GM13976 (cell line): ENCODE results near the gene FGF3.

Source experiments
- DNase-seq: peaks from one replicate; pipeline ENCODE4 v3.0.0; 2012; ENCODE audit warnings: low spot score
- CTCF ChIP-seq: IDR thresholded peaks from 2 replicates; pipeline ENCODE4 v1.5.1; 2012; ENCODE audit warnings: borderline replicate concordance, mild to moderate bottlenecking; ENCODE audit not compliant: insufficient read depth; ENCODE audit errors: extremely low read depth, missing control alignments, control extremely low read depth
- in situ Hi-C: fragments of 300-500 bp; cut with MboI; formaldehyde crosslinking; loops from one replicate; pipeline ENCODE4 v1.12.0; 2022; ENCODE audit warnings: low sequenced_read_pairs, mixed read lengths, inconsistent platforms; ENCODE audit not compliant: unreplicated experiment

FGF3 gene

DNA sequence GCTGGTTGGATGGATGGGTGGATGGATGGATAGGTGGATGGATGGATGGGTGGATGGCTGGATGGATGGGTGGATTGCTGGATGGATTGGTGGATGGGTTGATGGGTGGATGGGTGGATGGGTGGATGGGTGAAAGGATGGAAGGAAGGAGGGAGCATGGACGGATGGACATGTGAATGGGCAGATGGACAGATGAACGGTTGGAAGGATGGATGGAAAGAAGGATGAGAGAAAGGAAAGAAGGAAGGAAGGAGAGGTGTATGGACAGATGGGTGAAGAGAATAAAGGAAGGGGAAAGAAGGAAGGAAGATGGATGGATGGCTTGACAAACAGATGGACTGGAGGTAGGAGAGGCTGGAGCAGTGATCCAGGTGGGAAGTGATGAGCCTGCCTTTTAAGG lies 5.4 kb downstream of the FGF3 start:
- no peak for TF ChIP-seq CTCF
- in situ Hi-C loops: no loop called here
- no peak for DNase-seq

- in situ Hi-C loops: no loop called here
- no peak for TF ChIP-seq CTCF
Observed at GRCh38 chr11:69812946-69813345, 6.3 kb downstream of the FGF3 start.

DNA sequence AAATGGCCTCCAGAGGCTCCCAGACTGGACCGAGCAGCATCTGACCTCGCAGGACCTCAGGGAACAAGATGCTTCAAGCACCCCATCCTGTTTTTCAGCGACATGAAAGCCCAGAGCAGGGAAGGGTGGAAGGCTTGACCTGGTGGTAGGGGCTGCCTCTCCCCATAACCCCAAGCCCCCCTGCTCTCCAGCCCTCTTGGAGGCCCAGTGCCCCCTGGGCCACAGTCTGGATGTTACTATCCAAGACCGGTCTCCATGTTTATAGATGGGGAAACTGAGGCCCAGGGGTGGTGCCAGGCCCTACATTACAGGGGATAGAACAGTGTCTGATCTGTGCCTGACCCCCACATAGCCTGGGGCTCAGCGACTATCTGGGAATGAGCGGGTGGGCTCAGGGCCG lies 7.0 kb downstream of the FGF3 start:
- DNase-seq: no peak
- in situ Hi-C loops: no loop called here
- no peak for TF ChIP-seq CTCF

More at GRCh38 chr11:69812946-69813345, 6.3 kb downstream of the FGF3 start:
- no peak for DNase-seq

DNA sequence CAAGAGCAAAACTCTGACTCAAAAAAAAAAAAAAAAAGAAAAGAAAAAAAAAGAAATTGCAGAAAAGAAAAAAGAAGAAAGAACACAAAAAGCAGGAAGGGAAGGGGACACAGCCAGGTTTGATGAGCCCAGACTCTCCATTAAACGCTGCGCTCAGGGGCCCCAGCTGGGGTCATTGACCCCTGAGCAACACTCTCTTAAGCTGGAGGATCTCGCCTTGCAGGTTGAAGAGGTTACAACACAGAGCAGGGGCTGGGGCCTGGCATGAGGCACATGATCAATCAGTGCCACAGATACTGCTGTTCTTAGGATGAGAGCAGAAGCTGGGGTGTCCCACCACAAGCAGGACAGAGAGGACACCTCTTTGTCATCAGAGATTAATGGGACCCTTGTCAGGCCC lies 7.8 kb downstream of the FGF3 start:
- no peak for DNase-seq
- TF ChIP-seq CTCF: no peak
- in situ Hi-C loops: no loop called here

DNA sequence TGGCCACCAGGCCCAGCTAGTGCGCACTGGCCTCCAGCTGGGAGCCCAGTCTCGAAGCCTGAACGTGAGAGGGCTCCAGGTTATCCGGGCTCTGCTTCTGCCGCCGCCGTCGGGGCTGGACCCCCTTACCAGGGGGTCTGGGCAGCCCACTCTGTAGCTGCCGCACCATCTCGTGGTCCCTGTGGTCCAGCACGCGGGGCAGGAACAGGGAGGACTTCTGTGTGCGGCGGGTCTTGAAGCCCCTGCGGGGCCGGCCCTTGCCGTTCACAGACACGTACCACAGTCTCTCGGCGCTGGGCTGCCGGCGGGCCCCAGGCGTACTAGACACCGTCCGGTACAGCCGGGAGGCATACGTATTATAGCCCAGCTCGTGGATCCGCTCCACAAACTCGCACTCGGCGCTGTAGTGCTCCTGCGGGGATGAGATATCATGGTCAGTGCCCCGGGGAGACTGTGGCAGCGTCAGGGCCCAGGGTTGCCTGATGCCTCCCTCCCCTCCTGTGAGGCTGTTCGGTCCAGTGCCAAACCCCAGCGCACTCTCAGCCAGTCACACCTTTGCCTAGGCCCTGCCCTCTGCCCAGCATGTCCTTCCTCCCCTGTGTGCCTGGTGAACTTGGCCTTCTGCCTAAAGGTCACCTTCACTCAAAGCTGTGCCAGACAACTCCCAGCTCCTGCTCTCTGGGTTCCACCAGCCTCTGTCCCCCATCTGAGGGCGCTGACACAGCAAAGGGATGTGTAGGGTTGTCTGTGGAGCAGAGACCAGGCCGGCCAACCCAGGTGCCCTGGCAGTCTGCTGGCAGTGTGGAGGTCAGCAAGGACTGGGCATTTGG lies 8.7 kb downstream of the FGF3 start:
- no peak for TF ChIP-seq CTCF
- in situ Hi-C loops: no loop called here
- no peak for DNase-seq

GRCh38 chr11:69808667-69809086 lies 10.5 kb downstream of the FGF3 start:
- no peak for DNase-seq
- TF ChIP-seq CTCF: no peak
- in situ Hi-C loops: no loop called here
